ENCODE measurements around the gene HS6ST3. TPM values are rescaled to one million over a fixed set of nuclear protein-coding genes. Genes with fewer than 3 reads are reported as not detected.
"Not testable (repeated sequence)": the region's sequence is repeated elsewhere in the genome, so short reads cannot be mapped to it uniquely, and the experiment has no call there.

The HS6ST3 gene
- total RNA-seq, 1 donor: under 0.01 TPM

DNA sequence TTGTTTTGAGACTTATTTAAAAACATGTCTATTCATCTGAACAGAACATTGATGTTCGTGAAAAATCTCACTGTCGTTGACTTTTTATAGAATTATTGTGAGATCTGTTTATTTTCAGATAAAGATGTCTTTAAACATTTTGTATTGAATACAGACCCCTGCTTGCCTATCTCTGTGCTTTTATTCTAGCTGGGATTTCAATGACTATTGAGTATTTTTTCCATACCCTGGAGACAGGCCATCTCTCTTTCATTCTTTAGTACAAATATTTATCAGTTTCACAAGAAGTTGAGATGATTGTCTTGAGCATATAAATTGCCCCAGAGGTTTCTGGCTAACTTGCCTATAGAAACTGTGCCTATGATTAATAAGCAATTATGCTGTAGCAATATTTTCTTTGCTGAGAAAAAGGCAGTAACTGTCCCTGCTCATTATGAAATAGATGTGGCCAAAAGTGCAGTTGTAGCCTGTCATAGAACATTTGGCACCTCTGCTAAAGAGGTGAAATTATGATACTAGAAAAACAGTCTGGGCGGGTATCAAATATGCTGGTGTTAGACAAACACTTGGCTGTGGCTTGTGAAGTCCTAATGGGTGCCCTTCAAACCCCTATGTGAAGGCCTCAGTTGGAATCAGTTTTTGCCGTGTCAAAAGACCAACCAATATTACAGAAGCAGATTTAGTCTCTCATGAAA lies 360.6 kb downstream of the HS6ST3 start:
- Histone ChIP-seq H3K4me1 (ENCODE audit: insufficient read depth, low read length) (no peaks in the 10 kb centered on the region), H3K27me3 (ENCODE audit: insufficient read depth, low read length) (no peaks in the 10 kb centered on the region), H3K9me3 (ENCODE audit: low read depth, low read length) (no peaks in the 10 kb centered on the region), H3K4me3 (ENCODE audit: low read length) (no peak overlapping the region)

DNA sequence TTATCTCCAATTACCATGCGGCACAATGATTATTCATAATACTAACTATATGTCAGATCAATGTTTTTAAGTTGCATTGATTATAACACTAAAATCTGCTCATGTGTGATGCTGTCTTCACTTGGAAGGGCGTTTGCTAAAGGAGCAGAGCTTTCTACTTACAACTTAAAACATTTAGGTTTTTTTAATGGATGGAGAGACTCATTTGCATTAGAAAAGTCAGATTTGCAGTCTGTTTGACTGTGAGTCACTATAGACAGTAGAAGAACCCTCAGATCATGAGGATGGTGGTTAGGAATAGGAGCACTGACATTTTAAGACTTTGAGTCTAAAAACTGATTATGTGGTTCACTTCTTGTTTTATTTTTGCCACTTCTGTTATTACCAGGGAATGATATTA lies 364.6 kb downstream of the HS6ST3 start:
- Histone ChIP-seq H3K4me1 (ENCODE audit: insufficient read depth, low read length) (no peaks in the 10 kb centered on the region), H3K9me3 (ENCODE audit: low read depth, low read length) (no peaks in the 10 kb centered on the region), H3K4me3 (ENCODE audit: low read length) (no peak overlapping the region), H3K27me3 (ENCODE audit: insufficient read depth, low read length) (no peaks in the 10 kb centered on the region)

DNA sequence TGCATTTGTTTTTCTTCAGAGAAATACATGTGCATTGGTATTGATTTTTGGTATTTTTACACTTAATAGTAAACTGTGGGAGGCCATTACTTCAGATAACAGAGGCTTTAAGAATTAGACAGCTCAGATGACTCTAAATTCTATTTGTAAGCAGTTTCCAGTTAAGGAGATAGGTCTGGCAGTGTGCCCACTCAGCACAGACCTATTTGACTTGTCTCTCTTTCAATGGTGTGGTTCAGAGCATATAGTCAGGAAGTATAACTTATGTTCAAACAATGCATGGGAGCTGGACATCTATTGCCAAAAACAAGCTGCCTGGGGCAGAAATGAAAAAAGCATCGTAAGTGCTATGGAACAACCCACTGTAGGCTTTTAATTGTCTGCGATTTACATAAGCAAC lies 370.7 kb downstream of the HS6ST3 start:
- Histone ChIP-seq H3K9me3 (ENCODE audit: low read depth, low read length) (no peaks in the 10 kb centered on the region), H3K27me3 (ENCODE audit: insufficient read depth, low read length) (no peaks in the 10 kb centered on the region), H3K4me3 (ENCODE audit: low read length) (no peak overlapping the region), H3K4me1 (ENCODE audit: insufficient read depth, low read length) (no peaks in the 10 kb centered on the region)

DNA sequence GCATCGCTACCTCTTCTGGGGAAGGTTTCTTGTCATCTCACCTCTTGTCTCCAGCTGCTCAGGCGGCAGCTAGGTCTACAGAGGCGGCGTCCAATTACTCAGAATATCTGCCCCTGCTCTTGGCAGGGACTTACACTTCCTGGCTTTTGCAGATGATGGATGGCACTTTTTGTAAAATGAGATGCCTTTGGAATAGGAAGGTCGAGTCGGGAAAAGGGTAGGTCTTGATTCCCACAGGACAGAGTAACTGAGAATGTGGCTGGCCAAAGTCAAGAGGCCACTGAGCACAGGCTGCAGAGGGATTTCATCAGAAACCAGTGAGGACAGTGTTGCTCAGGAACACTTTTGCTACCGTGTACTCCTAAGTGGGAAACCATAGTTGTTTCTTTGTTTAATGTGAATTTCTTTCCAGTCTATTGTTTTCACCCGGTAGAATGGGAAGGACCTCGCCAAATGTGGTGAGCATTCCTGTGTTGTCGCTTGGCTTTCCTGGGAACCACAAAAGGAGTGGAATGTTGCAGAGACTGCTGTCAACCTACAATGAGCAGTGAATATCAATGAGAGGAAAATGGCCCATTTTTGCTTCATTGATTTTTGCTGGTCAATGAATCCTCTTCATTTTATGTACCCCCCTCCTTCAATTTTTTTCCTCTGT lies 383.7 kb downstream of the HS6ST3 start:
- Histone ChIP-seq H3K4me1 (ENCODE audit: insufficient read depth, low read length) (no peaks in the 10 kb centered on the region), H3K4me3 (ENCODE audit: low read length) (no peak overlapping the region), H3K27me3 (ENCODE audit: insufficient read depth, low read length) (no peaks in the 10 kb centered on the region), H3K9me3 (ENCODE audit: low read depth, low read length) (no peaks in the 10 kb centered on the region)

DNA sequence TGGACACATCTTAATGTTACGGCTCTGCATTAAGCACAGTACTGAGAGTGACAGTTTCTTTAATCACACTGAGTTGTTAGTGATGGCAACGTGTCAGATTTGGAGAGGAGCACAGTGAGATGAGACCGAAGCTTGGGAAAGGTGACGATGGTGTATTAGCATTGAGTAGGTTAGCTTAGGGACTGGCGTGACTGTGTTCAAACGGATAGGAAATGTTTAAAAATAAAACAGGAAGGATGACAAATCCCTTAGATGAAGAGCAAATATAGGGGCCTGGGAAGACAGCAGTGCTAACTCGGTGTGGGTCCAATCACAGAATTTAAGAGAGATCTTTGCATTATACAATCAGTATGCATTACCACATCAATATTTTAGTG lies 384.3 kb downstream of the HS6ST3 start:
- Histone ChIP-seq H3K27me3 (ENCODE audit: insufficient read depth, low read length) (no peaks in the 10 kb centered on the region), H3K9me3 (ENCODE audit: low read depth, low read length) (no peaks in the 10 kb centered on the region), H3K4me1 (ENCODE audit: insufficient read depth, low read length) (no peaks in the 10 kb centered on the region), H3K4me3 (ENCODE audit: low read length) (no peak overlapping the region)

DNA sequence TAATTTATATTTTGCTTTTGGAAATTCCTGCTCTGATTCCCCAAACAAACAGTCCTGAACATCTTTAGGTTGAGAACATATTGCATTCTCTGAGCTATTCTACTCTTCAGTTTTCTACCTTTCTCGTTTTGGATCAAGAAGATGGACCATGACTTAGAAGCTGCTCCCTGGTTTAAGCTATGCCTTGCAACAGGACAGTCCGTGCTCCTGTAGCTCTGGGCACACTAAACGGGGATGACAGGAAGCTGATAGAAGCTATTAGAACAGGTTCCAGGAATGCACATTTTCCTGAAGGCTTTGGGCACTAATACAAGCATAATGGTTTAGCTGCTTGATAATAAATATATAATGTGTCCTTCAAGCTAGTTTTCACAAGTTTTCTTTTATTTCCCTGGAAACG lies 385.2 kb downstream of the HS6ST3 start:
- Histone ChIP-seq H3K4me1 (ENCODE audit: insufficient read depth, low read length) (no peaks in the 10 kb centered on the region), H3K9me3 (ENCODE audit: low read depth, low read length) (no peaks in the 10 kb centered on the region), H3K27me3 (ENCODE audit: insufficient read depth, low read length) (no peaks in the 10 kb centered on the region), H3K4me3 (ENCODE audit: low read length) (no peak overlapping the region)

DNA sequence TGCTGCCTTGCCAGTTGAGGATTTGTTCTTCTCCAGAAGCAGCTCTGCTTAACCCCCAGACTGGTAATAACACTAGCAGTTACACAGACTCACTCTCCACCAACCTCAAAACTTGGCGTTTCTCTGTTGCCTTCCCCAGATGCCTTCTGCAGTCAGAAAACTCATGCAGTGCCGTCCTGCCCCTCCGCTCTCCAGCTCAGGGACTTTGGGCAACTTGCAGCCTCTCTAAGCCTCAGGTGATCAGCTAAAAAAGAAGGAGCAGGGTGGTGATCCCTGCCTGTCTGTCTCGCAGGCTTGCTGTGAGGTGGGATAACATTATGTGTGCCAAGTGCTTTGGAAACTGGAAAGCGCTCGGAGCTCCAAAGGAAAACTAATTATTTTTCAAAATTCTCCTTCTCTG lies 391.6 kb downstream of the HS6ST3 start:
- no peak overlapping the region for H3K4me3 ChIP-seq (ENCODE audit: low read length)
- H3K4me1 ChIP-seq (ENCODE audit: insufficient read depth, low read length): no peaks in the 10 kb centered on the region
- H3K9me3 ChIP-seq (ENCODE audit: low read depth, low read length): no peaks in the 10 kb centered on the region
- no peaks in the 10 kb centered on the region for H3K27me3 ChIP-seq (ENCODE audit: insufficient read depth, low read length)

DNA sequence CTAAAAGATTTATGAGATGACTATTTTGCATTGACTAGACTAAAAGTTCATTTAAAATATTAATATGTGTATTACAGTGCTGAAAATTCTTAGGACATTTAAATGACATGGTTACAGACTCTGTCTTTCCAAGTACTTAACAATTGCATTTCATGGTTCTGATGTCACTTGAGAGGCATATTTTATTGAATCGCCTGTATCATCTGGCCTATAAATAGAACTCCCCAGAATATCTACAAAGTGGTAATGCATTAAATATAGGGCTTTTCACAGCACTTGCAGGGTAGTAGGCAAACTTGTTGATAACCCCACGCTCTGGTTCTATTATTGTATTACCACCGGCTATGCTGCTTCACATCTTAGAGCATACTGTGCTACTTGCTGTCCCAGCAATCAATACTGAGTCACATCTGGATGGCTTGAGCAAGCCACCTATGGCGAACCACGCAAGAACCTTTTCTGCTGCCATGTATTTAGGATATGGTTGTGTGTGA lies 400.6 kb downstream of the HS6ST3 start:
- Histone ChIP-seq H3K4me3 (ENCODE audit: low read length) (no peak overlapping the region), H3K9me3 (ENCODE audit: low read depth, low read length) (no peaks in the 10 kb centered on the region), H3K27me3 (ENCODE audit: insufficient read depth, low read length) (no peaks in the 10 kb centered on the region), H3K4me1 (ENCODE audit: insufficient read depth, low read length) (no peaks in the 10 kb centered on the region)

DNA sequence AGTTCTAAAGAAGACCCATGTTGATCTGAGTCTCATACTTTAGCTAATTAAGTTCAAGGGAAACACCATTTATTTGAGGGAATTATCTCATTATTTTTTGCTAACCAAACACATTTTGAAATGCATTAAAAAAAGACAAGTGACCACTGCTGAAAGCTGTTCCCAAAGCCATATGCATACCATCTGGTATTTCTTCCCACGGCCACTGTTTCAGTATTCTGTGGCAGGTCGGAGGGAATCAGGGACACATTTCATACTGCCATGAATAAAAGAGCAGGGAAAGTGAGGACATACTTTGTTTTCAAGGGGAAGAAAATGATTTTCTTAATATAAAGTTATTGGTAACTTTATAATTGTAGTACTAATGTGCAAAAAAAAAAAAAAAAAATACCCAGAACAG lies 401.2 kb downstream of the HS6ST3 start:
- Histone ChIP-seq H3K9me3 (ENCODE audit: low read depth, low read length) (no peaks in the 10 kb centered on the region), H3K27me3 (ENCODE audit: insufficient read depth, low read length) (no peaks in the 10 kb centered on the region), H3K4me3 (ENCODE audit: low read length) (no peak overlapping the region), H3K4me1 (ENCODE audit: insufficient read depth, low read length) (no peaks in the 10 kb centered on the region)

DNA sequence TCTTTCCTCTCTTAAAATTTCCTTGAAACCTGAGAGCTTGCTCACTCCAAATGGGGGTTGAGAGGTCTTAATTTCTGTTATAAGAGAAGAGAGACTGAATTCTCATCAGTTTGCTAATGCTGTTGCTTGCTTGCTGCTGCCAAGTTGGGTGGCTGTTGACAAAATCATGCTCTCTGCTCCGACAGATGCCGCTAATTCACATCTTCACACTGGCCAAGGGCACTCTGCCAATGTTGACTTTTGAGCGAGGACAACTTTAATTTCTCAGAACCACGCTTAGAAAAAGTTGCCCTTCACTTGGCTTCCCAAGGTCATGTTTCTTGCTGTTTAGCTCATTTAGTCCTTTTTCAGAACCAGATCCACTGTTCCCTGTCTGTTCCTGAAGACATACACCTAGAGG lies 402.9 kb downstream of the HS6ST3 start:
- Histone ChIP-seq H3K9me3 (ENCODE audit: low read depth, low read length) (no peaks in the 10 kb centered on the region), H3K4me1 (ENCODE audit: insufficient read depth, low read length) (no peaks in the 10 kb centered on the region), H3K4me3 (ENCODE audit: low read length) (no peak overlapping the region), H3K27me3 (ENCODE audit: insufficient read depth, low read length) (no peaks in the 10 kb centered on the region)

DNA sequence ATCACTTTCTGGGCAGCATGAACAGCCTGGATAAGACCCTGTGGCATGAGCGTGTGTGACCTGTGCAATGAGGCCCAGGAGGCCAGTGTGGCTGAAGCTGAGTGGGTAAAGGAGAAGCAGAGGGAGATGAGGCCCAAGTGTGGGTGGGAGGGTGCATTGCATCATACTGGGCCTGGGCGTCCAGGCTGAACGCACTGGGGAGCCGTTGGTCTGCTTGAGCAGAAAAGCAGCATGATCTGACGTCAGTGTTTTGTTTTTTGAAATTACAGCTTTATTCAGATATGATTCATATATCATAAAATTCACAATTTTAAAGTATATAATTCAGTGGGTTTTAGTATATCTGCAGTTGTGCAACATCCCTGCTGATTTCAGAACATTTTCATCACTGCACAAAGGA lies 409.7 kb downstream of the HS6ST3 start:
- no peak overlapping the region for H3K4me3 ChIP-seq (ENCODE audit: low read length)
- H3K27me3 ChIP-seq (ENCODE audit: insufficient read depth, low read length): no peaks in the 10 kb centered on the region
- H3K4me1 ChIP-seq (ENCODE audit: insufficient read depth, low read length): no peaks in the 10 kb centered on the region
- H3K9me3 ChIP-seq (ENCODE audit: low read depth, low read length): no peaks in the 10 kb centered on the region

DNA sequence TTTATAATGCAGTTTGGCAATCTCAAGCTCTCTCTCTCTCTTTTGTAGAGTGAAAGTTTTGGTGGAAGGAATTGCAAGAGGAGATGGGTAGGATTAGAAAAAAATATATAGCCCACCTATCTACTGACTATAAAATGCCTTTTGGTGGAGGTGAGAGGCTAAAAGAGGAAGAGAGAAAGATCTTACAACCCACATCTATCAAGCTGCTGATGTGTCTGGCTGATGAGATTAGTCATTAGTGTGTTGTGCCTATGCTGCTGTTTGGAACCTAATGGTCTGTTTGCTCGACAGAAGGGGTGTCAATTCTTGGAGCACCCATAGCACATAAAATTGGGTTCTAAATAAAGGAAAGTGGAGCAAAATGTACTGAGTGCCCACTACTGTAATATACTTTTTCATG lies 411.0 kb downstream of the HS6ST3 start:
- Histone ChIP-seq H3K4me3 (ENCODE audit: low read length) (no peak overlapping the region), H3K9me3 (ENCODE audit: low read depth, low read length) (no peaks in the 10 kb centered on the region), H3K27me3 (ENCODE audit: insufficient read depth, low read length) (no peaks in the 10 kb centered on the region), H3K4me1 (ENCODE audit: insufficient read depth, low read length) (no peaks in the 10 kb centered on the region)

DNA sequence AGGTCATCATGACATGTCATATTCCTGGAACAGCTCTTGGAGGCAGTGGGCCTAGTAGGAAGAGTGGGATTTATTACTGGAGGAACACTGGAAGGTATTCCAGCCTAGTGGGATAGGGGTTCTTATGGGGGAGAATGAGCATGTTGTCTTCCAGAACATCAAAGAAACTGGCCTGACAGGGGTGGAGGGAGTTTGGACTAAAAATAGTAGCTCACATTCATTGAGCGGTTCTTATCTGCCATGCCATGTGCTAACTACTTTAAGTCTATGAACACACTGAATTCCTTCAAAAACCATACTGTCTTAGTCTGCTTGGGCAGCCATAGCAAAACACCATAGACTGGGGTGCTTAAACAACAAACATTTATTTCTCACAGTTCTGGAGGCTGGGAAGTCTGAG lies 413.6 kb downstream of the HS6ST3 start:
- Histone ChIP-seq H3K4me3 (ENCODE audit: low read length) (no peak overlapping the region), H3K4me1 (ENCODE audit: insufficient read depth, low read length) (no peaks in the 10 kb centered on the region), H3K27me3 (ENCODE audit: insufficient read depth, low read length) (no peaks in the 10 kb centered on the region), H3K9me3 (ENCODE audit: low read depth, low read length) (no peaks in the 10 kb centered on the region)

DNA sequence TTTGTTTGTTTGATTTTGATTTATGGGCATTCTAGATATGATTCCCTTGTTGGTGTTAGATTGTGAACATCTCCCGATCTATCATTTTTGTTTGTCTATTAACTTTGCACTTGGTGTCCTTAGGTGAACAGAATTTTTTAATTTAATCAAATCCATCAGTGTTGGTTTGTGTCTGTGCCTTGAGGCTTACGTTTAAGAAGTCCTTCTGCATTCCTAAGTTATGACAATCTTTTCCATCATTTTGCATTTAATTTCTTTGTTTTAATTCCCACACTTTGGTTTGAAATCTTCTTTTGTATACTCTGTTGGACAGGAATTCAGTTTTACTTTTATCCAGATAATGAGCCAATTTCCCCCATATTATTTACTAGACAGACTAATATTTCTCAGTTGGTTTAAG lies 421.7 kb downstream of the HS6ST3 start:
- Histone ChIP-seq H3K9me3 (ENCODE audit: low read depth, low read length) (no peaks in the 10 kb centered on the region), H3K27me3 (ENCODE audit: insufficient read depth, low read length) (no peaks in the 10 kb centered on the region), H3K4me3 (ENCODE audit: low read length) (no peak overlapping the region), H3K4me1 (ENCODE audit: insufficient read depth, low read length) (no peaks in the 10 kb centered on the region)

DNA sequence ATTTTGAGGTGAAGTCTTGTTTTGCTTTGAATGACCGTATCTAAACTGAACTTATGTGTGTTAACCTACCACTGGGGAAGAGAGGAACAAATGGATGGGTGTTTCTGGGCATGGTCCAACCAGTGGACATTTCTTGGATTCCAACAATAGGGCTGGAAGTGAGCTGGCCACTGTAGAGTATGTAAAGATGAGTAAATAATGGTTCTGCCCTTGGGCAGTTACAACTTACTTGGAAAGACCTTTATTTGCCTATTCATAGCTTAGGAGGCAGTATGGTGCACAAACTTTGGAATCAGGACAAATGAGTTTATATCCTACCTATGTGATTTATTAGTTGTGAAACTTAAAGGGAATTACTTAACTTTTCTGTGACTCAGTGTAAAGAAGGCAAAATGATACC lies 429.5 kb downstream of the HS6ST3 start:
- Histone ChIP-seq H3K27me3 (ENCODE audit: insufficient read depth, low read length) (no peaks in the 10 kb centered on the region), H3K4me3 (ENCODE audit: low read length) (no peak overlapping the region), H3K9me3 (ENCODE audit: low read depth, low read length) (no peaks in the 10 kb centered on the region)

DNA sequence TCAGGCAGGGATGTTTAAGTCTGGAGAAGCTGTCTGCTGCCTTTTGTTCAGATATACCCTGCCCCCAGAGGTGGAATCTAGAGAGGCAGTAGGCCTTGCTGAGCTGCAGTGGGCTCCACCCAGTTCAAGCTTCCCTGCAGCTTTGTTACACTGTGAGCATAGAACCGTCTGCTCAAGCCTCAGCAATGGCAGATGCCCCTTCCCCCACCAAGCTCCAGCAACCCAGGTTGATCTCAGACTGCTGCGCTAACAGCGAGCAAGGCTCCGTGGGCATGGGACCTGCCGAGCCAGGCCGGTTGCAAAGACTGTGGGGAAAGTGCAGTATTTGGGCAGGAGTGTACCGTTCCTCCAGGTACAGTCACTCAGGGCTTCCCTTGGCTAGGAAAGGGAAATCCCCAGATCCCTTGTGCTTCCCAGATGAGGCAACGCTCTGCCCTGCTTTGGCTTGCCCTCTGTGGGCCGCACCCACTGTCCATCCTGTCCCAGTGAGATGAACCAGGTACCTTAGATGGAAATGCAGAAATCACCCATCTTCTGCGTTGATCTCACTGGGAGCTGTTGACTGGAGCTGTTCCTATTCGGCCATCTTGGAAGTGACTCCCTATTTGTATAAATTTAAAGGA lies 434.6 kb downstream of the HS6ST3 start:
- not testable (repeated sequence) for H3K9me3 ChIP-seq (ENCODE audit: low read depth, low read length); H3K4me1 ChIP-seq (ENCODE audit: insufficient read depth, low read length); H3K4me3 ChIP-seq (ENCODE audit: low read length); H3K27me3 ChIP-seq (ENCODE audit: insufficient read depth, low read length)

More for the DNA sequence above, 429.5 kb downstream of the HS6ST3 start:
- H3K4me1 ChIP-seq (ENCODE audit: insufficient read depth, low read length): no peaks in the 10 kb centered on the region

Data from mononuclear cell (primary cell).